Caco-2 (cell line): ENCODE data around the gene ST3GAL3. TPM values are rescaled to one million over a fixed set of nuclear protein-coding genes. Genes with fewer than 3 reads are reported as not detected.

Experiments used
- BruUV-seq: library from RNA; stranded (reverse); fragments of 400-500 nt; replicated peaks from 2 replicates; lab custom pipeline; 2021; lab: Mats Ljungman, UMichigan
- CTCF ChIA-PET: fragments of 300-600 bp; sonication (Branson Sonifier 250); formaldehyde crosslinking; loops from one replicate; lab custom pipeline; 2022; ENCODE audit warnings: antibody characterized with exemption; lab: Charles Lee
- POLR2A ChIA-PET: fragments of 300-600 bp; sonication (Branson Sonifier 250); formaldehyde crosslinking; loops from one replicate; lab custom pipeline; 2022; ENCODE audit warnings: antibody characterized with exemption; lab: Charles Lee
- DNase-seq, 2 experiments: peaks; one replicate each; pipeline versions ENCODE4 v3.0.0 to v3.0.0-alpha.2; 2020 to 2022
- H3K27me3 ChIP-seq: replicated peaks from 2 replicates; pipeline ENCODE4 v1.6.0; 2011; ENCODE audit warnings: low read length; ENCODE audit not compliant: control insufficient read depth, insufficient read depth
- H3K36me3 ChIP-seq: 2 replicates; pipeline ENCODE4 v1.5.1; 2011; ENCODE audit warnings: low read length; ENCODE audit not compliant: control insufficient read depth, insufficient read depth
- H3K4me1 ChIP-seq: fragments of 250-450 bp; sonication (Bioruptor Pico); 2 replicates; pipeline ENCODE4 v1.5.1; 2020; ENCODE audit warnings: mild to moderate bottlenecking
- H3K4me3 ChIP-seq: 2 replicates; pipeline ENCODE4 v1.5.1; 2011; ENCODE audit warnings: low read depth, mild to moderate bottlenecking, control low read depth, low read length
- H3K9me3 ChIP-seq: fragments of 250-450 bp; sonication (Bioruptor Pico); 2 replicates; pipeline ENCODE4 v1.5.1; 2020; ENCODE audit warnings: mild to moderate bottlenecking, moderate library complexity
- H3K27ac Mint-ChIP-seq: one replicate; pipeline ENCODE4 v1.8.0; 2022; ENCODE audit warnings: mixed read lengths; ENCODE audit not compliant: unreplicated experiment
- H3K27me3 Mint-ChIP-seq: one replicate; pipeline ENCODE4 v1.8.0; 2022; ENCODE audit warnings: mixed read lengths; ENCODE audit not compliant: insufficient read depth, unreplicated experiment
- H3K36me3 Mint-ChIP-seq: one replicate; pipeline ENCODE4 v1.8.0; 2022; ENCODE audit warnings: mild to moderate bottlenecking, mixed read lengths; ENCODE audit not compliant: insufficient read depth, unreplicated experiment
- H3K4me1 Mint-ChIP-seq: one replicate; pipeline ENCODE4 v1.8.0; 2022; ENCODE audit warnings: low read depth, mixed read lengths; ENCODE audit not compliant: unreplicated experiment
- H3K4me3 Mint-ChIP-seq: one replicate; pipeline ENCODE4 v1.8.0; 2022; ENCODE audit warnings: mild to moderate bottlenecking, moderate library complexity, mixed read lengths; ENCODE audit not compliant: unreplicated experiment
- H3K9me3 Mint-ChIP-seq: one replicate; pipeline ENCODE4 v1.8.0; 2022; ENCODE audit warnings: mixed read lengths; ENCODE audit not compliant: unreplicated experiment
- CTCF ChIP-seq, 2 experiments: fragments of 200-600 bp in 1 of 2; IDR thresholded peaks; 1 replicate in 1 of 2; 2 replicates in 1 of 2; pipeline versions ENCODE4 v1.5.1 to v1.8.0; 2011 to 2022; ENCODE audit warnings: antibody characterized with exemption in 1 of 2, control low read depth in 1 of 2, inconsistent platforms in 1 of 2, low read depth in 1 of 2, low read length in 1 of 2, mild to moderate bottlenecking in 1 of 2, moderate library complexity in 1 of 2; ENCODE audit not compliant: insufficient read depth in 1 of 2, severe bottlenecking in 1 of 2, unreplicated experiment in 1 of 2
- intact Hi-C: fragments of 100-400 bp; cut with micrococcal nuclease; formaldehyde crosslinking; loops from one replicate; pipeline ENCODE4 v1.10.0; 2022; ENCODE audit not compliant: unreplicated experiment
- total RNA-seq: library from RNA; stranded (reverse); gene quantifications from 2 replicates; pipeline ENCODE4 v1.2.3, GENCODE V29; 2022

Gene ST3GAL3
- total RNA-seq, 1 experiment from 2014 or later: 5.6 TPM

GRCh38 chr1:43772978-43773377 is 65.6 kb downstream of the ST3GAL3 start:
- ChIA-PET CTCF (interaction anchor here (1.0 kb wide), 1 partner anchor 9 kb away, joined by 3 read pairs; no protein-coding TSS in a partner anchor), POLR2A (no interaction called here)
- Histone ChIP-seq H3K27me3 (no peaks in the 10 kb centered on the region), H3K4me3 (no peak overlapping the region), H3K9me3 (no peaks in the 10 kb centered on the region), H3K36me3 (no peaks in the 10 kb centered on the region), H3K4me1 (no peaks in the 10 kb centered on the region)
- Mint-ChIP-seq H3K4me1 (no peaks in the 10 kb centered on the region), H3K27ac (no peak overlapping the region), H3K27me3 (no peaks in the 10 kb centered on the region), H3K4me3 (no peak overlapping the region), H3K9me3 (no peaks in the 10 kb centered on the region), H3K36me3 (no peaks in the 10 kb centered on the region)
- no peak for TF ChIP-seq CTCF (IDR thresholded peaks at IDR 0.05; ENCODE audit: insufficient read depth in 1 of 2, low read depth in 1 of 2, low read length in 1 of 2, severe bottlenecking in 1 of 2, unreplicated experiment in 1 of 2)
- BruUV-seq: no TSS peak
- no peak for DNase-seq
- intact Hi-C loops: no loop called here

- no peak overlapping the region for H3K27ac Mint-ChIP-seq
- no peak overlapping the region for H3K4me3 Mint-ChIP-seq
- intact Hi-C loops: no loop called here
- H3K27me3 Mint-ChIP-seq: no peaks in the 10 kb centered on the region
- no TSS peak for BruUV-seq
- ChIA-PET POLR2A (no interaction called here), CTCF (no interaction called here)
- no peak for TF ChIP-seq CTCF (IDR thresholded peaks at IDR 0.05; ENCODE audit: insufficient read depth in 1 of 2, low read depth in 1 of 2, low read length in 1 of 2, severe bottlenecking in 1 of 2, unreplicated experiment in 1 of 2)
- Histone ChIP-seq H3K9me3 (no peaks in the 10 kb centered on the region), H3K36me3 (no peaks in the 10 kb centered on the region), H3K4me3 (no peak overlapping the region), H3K4me1 (no peaks in the 10 kb centered on the region), H3K27me3 (no peaks in the 10 kb centered on the region)
- H3K4me1 Mint-ChIP-seq: no peaks in the 10 kb centered on the region
- no peak for DNase-seq
- H3K36me3 Mint-ChIP-seq: no peaks in the 10 kb centered on the region
- no peaks in the 10 kb centered on the region for H3K9me3 Mint-ChIP-seq
Measured at GRCh38 chr1:43773821-43774220, 66.5 kb downstream of the ST3GAL3 start.

GRCh38 chr1:43774359-43774758 is 67.0 kb downstream of the ST3GAL3 start:
- H3K4me3 Mint-ChIP-seq: no peak overlapping the region
- CTCF ChIA-PET: interaction anchor here (0.6 kb wide), 1 partner anchor 1101 kb away, joined by 3 read pairs; no protein-coding TSS in a partner anchor
- no peaks in the 10 kb centered on the region for H3K36me3 Mint-ChIP-seq
- H3K4me3 ChIP-seq: no peak overlapping the region
- H3K9me3 Mint-ChIP-seq: no peaks in the 10 kb centered on the region
- no peaks in the 10 kb centered on the region for H3K27me3 ChIP-seq
- no peaks in the 10 kb centered on the region for H3K36me3 ChIP-seq
- intact Hi-C loops: no loop called here
- DNase-seq: no peak
- H3K27ac Mint-ChIP-seq: no peak overlapping the region
- no peaks in the 10 kb centered on the region for H3K4me1 Mint-ChIP-seq
- H3K9me3 ChIP-seq: no peaks in the 10 kb centered on the region
- no peaks in the 10 kb centered on the region for H3K4me1 ChIP-seq
- no peaks in the 10 kb centered on the region for H3K27me3 Mint-ChIP-seq
- no peak for TF ChIP-seq CTCF (IDR thresholded peaks at IDR 0.05; ENCODE audit: insufficient read depth in 1 of 2, low read depth in 1 of 2, low read length in 1 of 2, severe bottlenecking in 1 of 2, unreplicated experiment in 1 of 2)
- POLR2A ChIA-PET: no interaction called here
- no TSS peak for BruUV-seq
